Jurkat, Clone E6-1 (cell line): Measurements from ENCODE around the gene PAPLN.

Experiments used
- DNase-seq: peaks from one replicate; pipeline ENCODE4 v3.0.0-alpha.2; 2011; ENCODE audit warnings: low read depth, low spot score
- H3K4me3 ChIP-seq: 2 replicates; pipeline ENCODE4 v1.5.1; 2011; ENCODE audit warnings: mild to moderate bottlenecking, low read length, control low read depth, moderate library complexity

Gene PAPLN

DNA sequence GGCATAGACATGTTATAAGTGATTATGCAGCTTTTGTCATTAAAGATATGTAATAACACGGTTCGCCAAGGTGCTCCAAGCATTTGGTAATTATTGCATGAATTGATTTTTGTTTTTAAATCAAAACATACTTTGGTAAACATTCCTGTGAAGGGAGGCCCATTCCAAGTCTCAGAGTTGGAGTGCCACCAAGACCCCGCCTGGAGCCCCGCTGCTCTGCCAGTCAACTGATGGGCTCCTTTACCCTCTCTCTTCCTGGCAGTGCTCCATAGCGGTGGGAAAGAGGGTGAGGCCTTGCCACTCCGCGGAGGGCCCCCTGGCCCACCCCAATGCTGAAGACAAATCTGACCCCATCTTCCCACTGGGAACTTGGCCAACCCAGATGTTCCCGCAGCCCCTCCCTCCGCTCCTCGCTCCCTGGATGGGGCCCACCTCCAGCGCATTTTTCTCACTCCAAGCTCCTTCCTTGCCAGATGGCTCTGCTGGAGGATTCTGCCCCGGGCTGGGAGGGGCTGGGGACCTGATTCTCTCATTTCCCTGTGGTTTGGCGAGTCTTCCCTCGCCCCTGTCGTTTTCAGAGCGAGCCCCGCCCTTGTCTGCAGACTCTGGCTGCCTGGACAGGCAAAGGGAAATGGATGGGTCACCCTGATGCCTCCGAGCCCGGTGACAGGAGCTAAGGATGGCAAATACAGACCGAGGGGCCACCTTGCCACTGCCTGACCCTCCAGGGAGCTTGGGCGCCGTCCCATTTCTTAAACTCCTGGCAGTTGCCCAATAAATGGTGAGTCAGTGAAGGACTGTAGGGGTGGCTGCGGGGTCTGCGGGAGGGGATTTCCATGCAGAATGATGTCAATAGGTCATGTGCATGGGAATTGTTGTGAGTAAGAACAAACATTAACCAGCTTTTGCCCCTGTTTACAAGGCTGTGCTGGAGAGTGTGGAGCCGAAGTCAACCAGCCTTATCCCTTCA is 9.2 kb upstream of the PAPLN start:
- H3K4me3 ChIP-seq: no peak overlapping the region

GRCh38 chr14:73230051-73230450 is 7.3 kb upstream of the PAPLN start:
- no peak for DNase-seq
- H3K4me3 ChIP-seq: no peak overlapping the region

More for the DNA sequence above, 9.2 kb upstream of the PAPLN start:
- no peak for DNase-seq

DNA sequence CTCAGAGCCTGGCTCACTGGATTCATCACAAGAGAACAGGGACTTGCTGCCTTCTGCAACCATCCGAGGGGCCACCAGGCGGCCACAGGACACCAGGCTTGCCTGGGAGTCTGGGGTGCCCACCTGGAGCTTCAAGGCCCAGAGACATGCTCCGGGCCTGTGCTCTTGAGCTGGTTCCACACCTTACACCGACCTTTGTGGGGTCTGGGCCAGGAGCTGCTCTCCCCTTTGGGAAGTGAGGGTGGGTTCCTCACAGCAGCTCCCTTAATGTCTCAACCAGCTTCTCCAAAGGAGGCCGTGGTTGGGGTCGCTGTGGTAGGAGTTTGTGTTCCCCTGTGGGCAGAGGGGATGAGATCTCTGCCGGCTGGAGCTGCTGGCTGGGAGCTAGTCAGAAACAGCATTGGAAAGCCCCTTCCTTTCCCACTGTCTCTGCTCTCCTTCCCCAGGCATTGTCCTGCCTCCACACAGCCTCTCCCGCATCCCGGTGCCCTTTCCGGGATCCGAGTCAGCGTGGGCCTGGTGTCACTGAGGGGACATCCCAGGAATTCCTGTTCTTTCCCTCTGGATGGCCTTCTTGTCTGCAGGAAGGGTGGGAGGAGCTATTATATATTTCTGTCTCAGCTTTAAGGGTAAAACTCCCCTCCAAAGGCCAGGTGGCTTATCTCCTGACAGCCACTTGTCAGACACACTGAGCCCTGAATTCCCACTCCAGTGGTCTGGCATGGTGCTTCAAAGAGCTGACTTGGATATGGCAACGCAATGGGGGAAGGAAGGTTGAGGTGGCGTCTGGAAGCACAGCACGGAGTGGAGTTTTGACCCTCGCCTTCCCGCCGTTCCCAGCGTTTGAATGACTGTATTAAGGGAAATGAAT is 5.1 kb upstream of the PAPLN start:
- peak; percentile 33 for DNase-seq

GRCh38 chr14:73232984-73233383 is 4.3 kb upstream of the PAPLN start:
- no peak overlapping the region for H3K4me3 ChIP-seq
- DNase-seq: no peak

More for the DNA sequence above, 5.1 kb upstream of the PAPLN start:
- no peak overlapping the region for H3K4me3 ChIP-seq

DNA sequence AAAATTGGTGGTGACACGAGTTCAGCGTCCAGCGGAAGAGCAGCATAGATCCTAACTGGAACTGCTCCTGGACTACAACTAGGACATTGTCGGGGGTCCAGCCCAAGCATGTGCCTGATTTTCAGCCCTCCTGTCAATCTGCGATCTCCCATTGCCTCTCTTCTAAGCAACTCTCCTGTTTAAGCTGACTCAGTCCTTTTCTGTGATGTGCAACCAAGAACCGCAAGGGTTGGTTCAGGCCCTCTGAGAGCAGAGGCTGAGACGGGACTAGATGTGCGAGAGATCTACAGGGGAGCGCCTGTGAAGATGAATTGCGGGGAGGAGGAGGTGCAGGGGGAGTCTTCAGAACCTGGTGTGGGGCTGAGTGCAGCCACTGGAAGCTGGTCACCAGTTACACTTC is 3.7 kb upstream of the PAPLN start:
- no peak for DNase-seq
- no peak overlapping the region for H3K4me3 ChIP-seq

DNA sequence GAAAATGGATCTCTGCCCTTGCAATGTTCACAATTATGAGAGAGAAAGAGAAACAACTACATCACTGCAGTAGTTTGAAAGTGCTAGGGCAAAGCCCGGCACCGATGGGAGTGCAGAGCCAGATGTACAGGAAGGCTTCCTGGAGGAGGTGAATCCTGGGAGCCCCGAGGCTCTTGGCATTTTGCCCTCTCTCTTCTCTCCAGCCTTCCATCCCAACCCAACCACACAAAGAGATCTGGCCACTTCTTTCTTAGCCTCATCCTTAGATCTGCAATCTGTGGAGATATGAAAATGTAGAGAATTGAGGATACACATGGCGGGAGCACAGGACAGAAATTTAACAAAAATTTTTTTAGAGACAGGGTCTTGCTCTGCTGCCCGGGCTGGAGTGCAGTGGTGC is 3.3 kb upstream of the PAPLN start:
- no peak overlapping the region for H3K4me3 ChIP-seq
- no peak for DNase-seq

- H3K4me3 ChIP-seq: no peak overlapping the region
- DNase-seq: no peak
Observed at GRCh38 chr14:73234586-73235394, 2.5 kb upstream of the PAPLN start.

DNA sequence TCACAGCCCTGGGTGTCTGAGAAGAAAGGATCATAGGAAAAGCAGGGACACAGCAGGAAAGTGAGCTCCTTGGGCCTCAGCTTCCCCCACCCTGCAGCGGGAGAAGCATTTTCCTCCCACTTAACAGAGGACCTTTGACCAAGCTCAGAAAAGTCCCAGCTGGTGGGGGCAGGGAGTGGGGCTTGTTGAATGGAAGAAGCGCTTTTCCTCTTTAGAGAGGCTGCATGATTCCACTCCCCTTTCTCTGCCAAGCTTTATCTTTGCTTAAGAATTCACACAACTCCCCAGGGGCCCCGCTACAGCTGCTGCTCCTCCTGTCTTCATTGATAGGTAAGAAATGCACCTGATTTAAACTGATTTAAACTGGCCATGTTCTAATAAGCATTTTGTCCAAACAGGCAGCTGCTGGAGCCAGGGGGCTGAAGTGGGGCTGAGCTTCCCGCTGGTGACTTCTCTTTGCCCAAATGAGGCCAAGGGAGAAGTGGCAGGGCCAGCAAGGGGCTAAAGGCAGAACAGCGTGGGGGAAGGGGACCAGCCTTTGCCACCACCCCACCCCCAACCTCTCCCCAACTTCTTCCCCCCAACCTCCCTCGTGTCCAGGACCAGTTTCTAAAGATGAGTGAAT is 1.7 kb upstream of the PAPLN start:
- no peak for DNase-seq
- no peak overlapping the region for H3K4me3 ChIP-seq

GRCh38 chr14:73236157-73236556 is 1.1 kb upstream of the PAPLN start:
- no peak for DNase-seq
- H3K4me3 ChIP-seq: no peak overlapping the region

GRCh38 chr14:73236752-73237218 is 521 bp upstream of the PAPLN start:
- no peak overlapping the region for H3K4me3 ChIP-seq
- no peak for DNase-seq

GRCh38 chr14:73237786-73238423 is 599 bp downstream of the PAPLN start:
- no peak overlapping the region for H3K4me3 ChIP-seq
- DNase-seq: no peak

DNA sequence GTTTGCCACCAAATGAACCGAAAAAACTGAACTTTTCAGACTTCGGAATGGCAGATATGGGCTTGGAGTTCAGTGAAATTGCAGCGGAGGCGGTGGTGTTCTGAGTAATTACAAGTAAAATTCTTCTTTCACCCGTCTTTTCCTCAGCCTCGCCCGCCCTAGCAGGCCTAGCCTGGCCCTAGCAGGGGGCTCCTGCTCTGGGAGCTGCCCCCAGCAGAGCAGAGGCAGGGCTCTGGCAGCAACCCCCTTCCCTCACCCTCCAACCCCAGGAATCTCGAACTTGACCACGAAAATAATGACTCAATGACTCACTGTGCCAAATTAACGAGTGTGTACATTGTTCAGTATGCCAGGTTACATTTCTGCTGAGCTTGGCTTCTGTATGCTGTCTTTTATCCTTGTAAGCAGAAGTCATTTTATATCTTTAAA is 1.1 kb downstream of the PAPLN start:
- DNase-seq: no peak
- H3K4me3 ChIP-seq: no peak overlapping the region

- no peak for DNase-seq
- no peak overlapping the region for H3K4me3 ChIP-seq
Observed at GRCh38 chr14:73238941-73239340, 1.6 kb downstream of the PAPLN start.

GRCh38 chr14:73239393-73240241 is 2.3 kb downstream of the PAPLN start:
- DNase-seq: no peak
- no peak overlapping the region for H3K4me3 ChIP-seq

DNA sequence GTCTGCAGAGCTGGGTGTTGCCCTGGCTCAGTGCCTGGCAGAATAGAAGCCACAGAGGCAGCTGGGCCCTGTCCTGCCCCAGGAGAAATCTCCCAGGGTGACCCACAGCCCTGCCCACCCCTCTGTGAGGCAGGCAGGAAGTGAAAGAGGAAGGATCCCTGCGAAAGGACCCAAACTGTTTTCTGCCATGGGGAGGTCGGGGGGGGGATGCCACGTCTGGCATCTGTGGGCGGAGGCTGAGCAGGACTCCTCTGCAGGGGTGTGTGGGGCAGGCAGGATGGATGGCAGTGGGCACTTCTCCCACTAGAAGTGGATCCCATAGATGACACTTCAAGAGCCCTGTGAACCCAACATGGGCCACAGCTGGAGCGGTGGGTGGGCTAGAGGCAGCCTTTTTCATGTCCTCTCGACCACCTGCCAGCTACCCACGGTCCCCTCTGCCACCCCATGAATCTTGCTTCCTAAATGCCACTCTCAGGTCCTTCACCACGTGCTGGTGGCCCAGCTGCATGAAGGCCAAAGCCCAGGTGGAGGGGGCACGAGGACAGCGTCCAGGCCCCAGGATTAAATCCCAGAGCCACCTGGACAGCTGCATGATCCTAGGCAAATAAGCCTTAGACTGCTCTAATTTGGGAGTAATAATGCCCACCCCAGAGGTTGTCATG is 3.6 kb downstream of the PAPLN start:
- DNase-seq: no peak
- H3K4me3 ChIP-seq: no peak overlapping the region

GRCh38 chr14:73241481-73242165 is 4.3 kb downstream of the PAPLN start:
- no peak overlapping the region for H3K4me3 ChIP-seq
- DNase-seq: no peak
